Measurements from ENCODE around the gene ZC3H12C. TPM values are rescaled to one million over a fixed set of nuclear protein-coding genes. Genes with fewer than 3 reads are reported as not detected.

ZC3H12C gene
- total RNA-seq, 1 donor from 2014 or later: 9.7 TPM

DNA sequence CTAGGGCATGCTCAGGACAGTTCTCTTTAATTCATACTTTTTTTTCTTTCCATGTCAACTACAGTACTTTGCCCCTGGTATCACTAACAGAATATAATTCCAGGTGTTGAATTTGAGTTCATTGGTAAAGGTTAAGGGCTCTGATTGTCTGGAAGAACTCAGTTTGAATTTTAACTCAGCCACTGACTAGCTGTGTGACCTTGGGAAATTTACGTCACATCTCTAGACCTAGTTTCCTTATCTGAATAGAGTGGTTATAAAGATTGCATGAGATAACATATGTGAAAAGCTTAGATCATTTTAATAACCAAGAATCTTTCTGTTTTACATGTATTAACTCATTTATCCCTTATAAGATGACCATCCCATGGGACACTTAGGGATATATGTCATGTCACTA is 15.8 kb upstream of the ZC3H12C start:
- Mint-ChIP-seq H3K36me3 (ENCODE audit: unreplicated experiment) (no peaks in the 10 kb centered on the region), H3K27ac (ENCODE audit: unreplicated experiment) (no peak overlapping the region), H3K27me3 (ENCODE audit: unreplicated experiment) (no peaks in the 10 kb centered on the region), H3K4me1 (ENCODE audit: unreplicated experiment) (peaks cover 17% of the 10 kb centered on the region), H3K9me3 (ENCODE audit: unreplicated experiment) (no peaks in the 10 kb centered on the region), H3K4me3 (ENCODE audit: unreplicated experiment) (no peak overlapping the region)
- TF ChIP-seq, protein P1, sequence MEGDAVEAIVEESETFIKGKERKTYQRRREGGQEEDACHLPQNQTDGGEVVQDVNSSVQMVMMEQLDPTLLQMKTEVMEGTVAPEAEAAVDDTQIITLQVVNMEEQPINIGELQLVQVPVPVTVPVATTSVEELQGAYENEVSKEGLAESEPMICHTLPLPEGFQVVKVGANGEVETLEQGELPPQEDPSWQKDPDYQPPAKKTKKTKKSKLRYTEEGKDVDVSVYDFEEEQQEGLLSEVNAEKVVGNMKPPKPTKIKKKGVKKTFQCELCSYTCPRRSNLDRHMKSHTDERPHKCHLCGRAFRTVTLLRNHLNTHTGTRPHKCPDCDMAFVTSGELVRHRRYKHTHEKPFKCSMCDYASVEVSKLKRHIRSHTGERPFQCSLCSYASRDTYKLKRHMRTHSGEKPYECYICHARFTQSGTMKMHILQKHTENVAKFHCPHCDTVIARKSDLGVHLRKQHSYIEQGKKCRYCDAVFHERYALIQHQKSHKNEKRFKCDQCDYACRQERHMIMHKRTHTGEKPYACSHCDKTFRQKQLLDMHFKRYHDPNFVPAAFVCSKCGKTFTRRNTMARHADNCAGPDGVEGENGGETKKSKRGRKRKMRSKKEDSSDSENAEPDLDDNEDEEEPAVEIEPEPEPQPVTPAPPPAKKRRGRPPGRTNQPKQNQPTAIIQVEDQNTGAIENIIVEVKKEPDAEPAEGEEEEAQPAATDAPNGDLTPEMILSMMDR (IDR thresholded peaks at IDR 0.05): no peak
- no peak for DNase-seq (ENCODE audit: extremely low spot score, unreplicated experiment)

DNA sequence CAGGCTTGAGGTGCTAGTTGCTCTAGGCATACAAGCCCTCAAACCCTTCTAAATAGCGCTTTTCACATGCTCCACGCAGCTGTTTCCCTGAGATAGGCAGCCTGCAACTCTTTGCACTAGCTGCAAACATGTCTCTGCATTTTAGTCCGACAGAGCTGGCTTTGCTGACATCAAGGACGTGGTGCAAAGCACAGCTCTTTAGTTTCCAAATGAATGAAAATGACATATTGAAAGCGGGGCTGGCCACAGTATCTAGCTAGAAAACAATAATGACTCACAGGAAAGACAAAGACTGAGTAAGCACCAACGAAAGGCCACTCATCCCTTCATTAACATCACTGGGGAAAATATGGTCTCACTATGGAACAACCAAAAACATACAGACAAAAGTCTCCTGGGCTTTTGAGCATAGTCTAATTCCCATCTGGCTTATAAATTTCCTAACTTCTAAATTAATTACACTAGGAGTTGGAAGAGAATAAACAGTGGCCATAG is 15.3 kb upstream of the ZC3H12C start:
- H3K27me3 Mint-ChIP-seq (ENCODE audit: unreplicated experiment): no peaks in the 10 kb centered on the region
- no peak overlapping the region for H3K27ac Mint-ChIP-seq (ENCODE audit: unreplicated experiment)

DNA sequence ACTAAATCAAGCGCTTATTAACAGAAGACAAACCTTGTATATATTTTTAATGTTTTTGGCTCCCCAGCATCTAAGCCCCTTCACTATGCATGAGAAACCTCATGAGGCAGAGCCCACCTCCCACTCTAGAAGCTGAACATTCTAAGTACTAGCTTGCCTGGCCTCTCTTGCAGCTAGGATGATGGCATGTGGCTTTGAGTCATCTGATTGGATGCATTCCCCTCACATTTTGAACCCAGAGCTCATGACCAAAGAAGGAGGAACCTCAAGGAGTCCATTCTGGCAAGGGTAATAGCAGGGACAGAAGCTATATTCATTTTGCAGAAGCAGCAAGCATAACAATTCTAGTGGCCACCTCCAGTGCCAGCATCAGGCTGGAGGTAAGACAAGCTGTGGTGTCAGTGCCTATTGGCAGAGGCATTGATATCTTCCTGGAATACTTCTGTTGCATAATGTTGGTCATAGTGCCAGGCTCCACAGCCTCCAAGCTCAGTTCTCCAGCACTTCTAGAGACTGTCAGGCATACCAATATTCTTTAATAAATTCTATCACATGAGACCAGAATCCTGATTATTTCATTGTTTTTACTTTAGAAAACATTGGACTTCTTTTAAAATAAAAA is 14.2 kb upstream of the ZC3H12C start:
- TF ChIP-seq, protein P1 (IDR thresholded peaks at IDR 0.05): no peak
- Mint-ChIP-seq H3K27me3 (ENCODE audit: unreplicated experiment) (no peaks in the 10 kb centered on the region), H3K9me3 (ENCODE audit: unreplicated experiment) (no peaks in the 10 kb centered on the region), H3K36me3 (ENCODE audit: unreplicated experiment) (no peaks in the 10 kb centered on the region), H3K4me3 (ENCODE audit: unreplicated experiment) (no peak overlapping the region), H3K4me1 (ENCODE audit: unreplicated experiment) (peaks cover 17% of the 10 kb centered on the region), H3K27ac (ENCODE audit: unreplicated experiment) (no peak overlapping the region)
- no peak for DNase-seq (ENCODE audit: extremely low spot score, unreplicated experiment)

More for the DNA sequence above, 15.3 kb upstream of the ZC3H12C start:
- DNase-seq (ENCODE audit: extremely low spot score, unreplicated experiment): no peak
- Mint-ChIP-seq H3K4me3 (ENCODE audit: unreplicated experiment) (no peak overlapping the region), H3K4me1 (ENCODE audit: unreplicated experiment) (peaks cover 17% of the 10 kb centered on the region), H3K36me3 (ENCODE audit: unreplicated experiment) (no peaks in the 10 kb centered on the region), H3K9me3 (ENCODE audit: unreplicated experiment) (no peaks in the 10 kb centered on the region)
- TF ChIP-seq, protein P1 (IDR thresholded peaks at IDR 0.05): no peak

DNA sequence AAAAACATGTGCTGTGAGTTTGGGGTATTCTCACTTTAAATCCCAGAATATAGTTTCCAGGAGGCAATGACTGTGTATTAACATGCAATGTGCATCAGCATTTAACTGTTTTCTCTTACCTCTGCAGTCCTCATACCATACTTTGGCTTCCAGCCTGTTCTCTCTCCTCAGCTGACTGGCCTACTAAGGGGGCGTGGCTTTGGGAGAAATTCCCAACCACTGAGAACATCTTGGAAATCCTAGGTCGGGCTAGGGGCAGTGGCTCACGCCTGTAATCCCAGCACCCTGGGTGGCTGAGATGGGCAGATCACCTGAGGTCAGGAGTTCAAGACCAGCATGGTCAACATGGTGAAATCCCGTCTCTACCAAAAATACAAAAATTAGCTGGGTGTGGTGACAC is 13.5 kb upstream of the ZC3H12C start:
- H3K27ac Mint-ChIP-seq (ENCODE audit: unreplicated experiment): no peak overlapping the region
- H3K36me3 Mint-ChIP-seq (ENCODE audit: unreplicated experiment): no peaks in the 10 kb centered on the region
- no peak for DNase-seq (ENCODE audit: extremely low spot score, unreplicated experiment)
- no peak overlapping the region for H3K4me3 Mint-ChIP-seq (ENCODE audit: unreplicated experiment)
- no peaks in the 10 kb centered on the region for H3K27me3 Mint-ChIP-seq (ENCODE audit: unreplicated experiment)
- TF ChIP-seq, protein P1 (IDR thresholded peaks at IDR 0.05): no peak
- no peaks in the 10 kb centered on the region for H3K9me3 Mint-ChIP-seq (ENCODE audit: unreplicated experiment)
- peaks cover 17% of the 10 kb centered on the region for H3K4me1 Mint-ChIP-seq (ENCODE audit: unreplicated experiment)

DNA sequence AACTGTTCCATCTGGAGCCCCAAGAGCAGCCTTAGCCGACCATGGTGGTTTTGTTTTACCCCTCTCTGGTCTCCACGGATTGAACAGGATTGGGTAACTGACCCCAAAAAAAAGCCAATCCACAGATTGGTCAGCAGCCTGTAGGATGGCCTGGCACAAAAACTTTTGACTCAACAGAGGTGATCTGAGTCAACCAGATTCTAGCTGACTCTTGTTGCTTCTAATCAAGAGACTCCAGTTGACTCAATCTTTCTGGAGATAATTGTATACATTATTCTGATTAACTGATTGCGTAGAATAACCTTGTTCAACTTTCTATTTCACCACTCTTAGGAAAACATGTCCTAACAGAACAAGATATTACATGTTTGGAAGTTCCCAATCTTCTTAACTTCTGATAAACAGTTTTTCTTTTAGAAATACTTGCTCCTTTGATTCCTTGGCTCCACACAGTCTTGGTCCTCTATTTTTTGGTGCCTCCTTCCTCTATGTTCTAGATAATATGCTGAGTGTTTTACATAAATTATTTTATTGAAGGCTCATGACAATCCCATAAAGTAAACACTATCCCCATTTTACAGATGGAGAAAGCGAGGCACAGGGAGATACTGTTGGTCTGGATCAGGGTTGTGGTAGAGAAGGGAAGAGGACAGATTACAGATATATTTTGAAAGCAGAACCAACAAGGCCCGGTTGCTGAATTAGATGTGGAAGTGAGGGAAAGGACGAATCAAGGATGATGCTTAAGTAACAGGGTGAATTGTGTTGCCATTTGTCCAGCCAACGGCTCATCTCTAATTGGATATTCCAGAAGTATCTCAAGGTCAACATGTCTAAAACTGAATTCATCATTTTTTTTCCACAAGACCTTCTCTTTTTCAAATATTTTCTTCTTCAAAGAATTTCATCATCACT is 11.5 kb upstream of the ZC3H12C start:
- no peak overlapping the region for H3K27ac Mint-ChIP-seq (ENCODE audit: unreplicated experiment)
- no peak for DNase-seq (ENCODE audit: extremely low spot score, unreplicated experiment)
- no peaks in the 10 kb centered on the region for H3K27me3 Mint-ChIP-seq (ENCODE audit: unreplicated experiment)
- no peaks in the 10 kb centered on the region for H3K9me3 Mint-ChIP-seq (ENCODE audit: unreplicated experiment)
- peaks cover 7% of the 10 kb centered on the region for H3K4me1 Mint-ChIP-seq (ENCODE audit: unreplicated experiment)
- TF ChIP-seq, protein P1 (IDR thresholded peaks at IDR 0.05): no peak
- no peak overlapping the region for H3K4me3 Mint-ChIP-seq (ENCODE audit: unreplicated experiment)
- H3K36me3 Mint-ChIP-seq (ENCODE audit: unreplicated experiment): no peaks in the 10 kb centered on the region

All from osteocyte (in vitro differentiated cells).